ENCODE data around the gene RNF141.

RNF141 gene

GRCh38 chr11:10498022-10498400 is 43.0 kb downstream of the RNF141 start:
- DNase-seq (ENCODE audit: low spot score): no peak

GRCh38 chr11:10497371-10498021 is 43.5 kb downstream of the RNF141 start:
- DNase-seq (ENCODE audit: low spot score): no peak

- no peak for DNase-seq (ENCODE audit: low spot score)
Observed at GRCh38 chr11:10496296-10496936, 44.6 kb downstream of the RNF141 start.

GRCh38 chr11:10495464-10495786 is 45.6 kb downstream of the RNF141 start:
- no peak for DNase-seq (ENCODE audit: low spot score)

GRCh38 chr11:10494636-10495463 is 46.1 kb downstream of the RNF141 start:
- no peak for DNase-seq (ENCODE audit: low spot score)

- peak; percentile 8 for DNase-seq (ENCODE audit: low spot score)
Observed at GRCh38 chr11:10493041-10493663, 47.8 kb downstream of the RNF141 start.

GRCh38 chr11:10492084-10492483 is 48.9 kb downstream of the RNF141 start:
- no peak for DNase-seq (ENCODE audit: low spot score)

GRCh38 chr11:10490398-10491241 is 50.4 kb downstream of the RNF141 start:
- DNase-seq (ENCODE audit: low spot score): peak; percentile 98

- DNase-seq (ENCODE audit: low spot score): no peak
Observed at GRCh38 chr11:10490032-10490397, 51.0 kb downstream of the RNF141 start.

GRCh38 chr11:10488934-10489691 is 51.9 kb downstream of the RNF141 start:
- DNase-seq (ENCODE audit: low spot score): peak; percentile 41

- peak; percentile 92 for DNase-seq (ENCODE audit: low spot score)
Observed at GRCh38 chr11:10488121-10488933, 52.7 kb downstream of the RNF141 start.

GRCh38 chr11:10487002-10487647 is 53.9 kb downstream of the RNF141 start:
- DNase-seq (ENCODE audit: low spot score): no peak

GRCh38 chr11:10486161-10486840 is 54.7 kb downstream of the RNF141 start:
- no peak for DNase-seq (ENCODE audit: low spot score)

- DNase-seq (ENCODE audit: low spot score): no peak
Observed at GRCh38 chr11:10485646-10486045, 55.3 kb downstream of the RNF141 start.

GRCh38 chr11:10484461-10485180 is 56.4 kb downstream of the RNF141 start:
- no peak for DNase-seq (ENCODE audit: low spot score)

GRCh38 chr11:10483584-10483983 is 57.4 kb downstream of the RNF141 start:
- no peak for DNase-seq (ENCODE audit: low spot score)

- no peak for DNase-seq (ENCODE audit: low spot score)
Observed at GRCh38 chr11:10483174-10483573, 57.8 kb downstream of the RNF141 start.

GRCh38 chr11:10481560-10482349 is 59.2 kb downstream of the RNF141 start:
- DNase-seq (ENCODE audit: low spot score): no peak

Data from kidney tubule cell (primary cell).